HG02610 (cell line): ENCODE data around the gene ZRSR2.
"Not testable (repeated sequence)": the region's sequence is repeated elsewhere in the genome, so short reads cannot be mapped to it uniquely, and the experiment has no call there.

Source experiments
- ATAC-seq: cut with Tn5 transposase; IDR thresholded peaks from one replicate; pipeline ENCODE4 v1.9.1; 2021; ENCODE audit warnings: mild to moderate bottlenecking, moderate library complexity; ENCODE audit not compliant: unreplicated experiment

Gene ZRSR2

DNA sequence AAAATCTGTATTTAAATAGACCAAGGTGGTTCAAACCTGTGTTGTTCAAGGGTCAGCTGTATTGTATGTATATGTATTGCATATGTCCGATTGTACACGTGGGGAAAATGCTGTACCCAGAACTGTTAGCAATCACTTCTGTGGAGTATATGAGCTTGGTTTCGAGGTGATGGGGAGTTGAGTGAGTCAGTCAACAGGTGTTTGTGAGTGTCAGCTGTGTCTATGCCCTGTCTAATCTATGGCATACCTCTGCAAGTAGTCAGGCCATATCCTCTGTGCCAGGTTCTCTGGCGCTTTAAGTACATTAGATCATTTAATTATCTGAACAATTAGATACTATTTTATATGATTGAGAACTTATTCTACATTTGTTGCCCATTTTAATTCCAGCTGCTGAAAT is 7.4 kb downstream of the ZRSR2 start:
- ATAC-seq, result no peak

DNA sequence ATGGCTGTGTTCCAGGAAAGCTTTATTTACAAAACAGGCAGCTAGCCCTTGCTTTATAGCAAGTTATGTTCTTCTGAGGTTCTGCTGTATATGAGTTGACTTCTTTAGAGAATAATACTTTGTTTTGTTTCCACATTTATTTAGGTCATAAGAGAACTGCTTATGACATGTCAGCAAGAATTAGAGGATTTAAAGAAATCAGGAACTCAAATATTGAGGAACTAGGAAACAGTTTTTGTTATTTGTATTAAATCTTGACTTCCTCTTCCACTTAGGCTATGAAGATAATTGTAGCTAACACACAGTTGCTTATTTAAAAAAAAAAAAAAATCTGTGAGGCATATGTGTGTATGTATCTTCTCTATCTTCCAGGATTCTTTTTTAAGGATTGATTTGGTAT is 14.3 kb downstream of the ZRSR2 start:
- ATAC-seq, result no peak

DNA sequence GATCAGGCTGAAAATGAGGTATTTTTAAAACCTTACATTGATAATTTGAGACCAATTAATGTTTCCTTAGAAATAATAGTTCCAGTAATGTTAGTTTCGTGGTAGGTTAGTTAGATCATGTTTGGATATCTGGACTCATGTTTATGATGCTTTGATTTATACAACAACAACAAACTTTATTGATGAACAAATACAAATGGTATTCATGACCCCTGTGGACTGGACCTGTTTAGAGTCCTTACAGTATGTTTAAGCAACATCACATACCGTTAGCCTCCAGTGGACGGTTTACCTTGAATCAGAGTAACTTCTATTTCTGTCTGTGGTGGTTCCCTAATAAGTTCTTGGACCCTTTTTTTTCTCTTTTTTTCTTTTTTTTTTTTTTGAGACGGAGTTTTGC is 18.0 kb downstream of the ZRSR2 start:
- no peak for ATAC-seq

DNA sequence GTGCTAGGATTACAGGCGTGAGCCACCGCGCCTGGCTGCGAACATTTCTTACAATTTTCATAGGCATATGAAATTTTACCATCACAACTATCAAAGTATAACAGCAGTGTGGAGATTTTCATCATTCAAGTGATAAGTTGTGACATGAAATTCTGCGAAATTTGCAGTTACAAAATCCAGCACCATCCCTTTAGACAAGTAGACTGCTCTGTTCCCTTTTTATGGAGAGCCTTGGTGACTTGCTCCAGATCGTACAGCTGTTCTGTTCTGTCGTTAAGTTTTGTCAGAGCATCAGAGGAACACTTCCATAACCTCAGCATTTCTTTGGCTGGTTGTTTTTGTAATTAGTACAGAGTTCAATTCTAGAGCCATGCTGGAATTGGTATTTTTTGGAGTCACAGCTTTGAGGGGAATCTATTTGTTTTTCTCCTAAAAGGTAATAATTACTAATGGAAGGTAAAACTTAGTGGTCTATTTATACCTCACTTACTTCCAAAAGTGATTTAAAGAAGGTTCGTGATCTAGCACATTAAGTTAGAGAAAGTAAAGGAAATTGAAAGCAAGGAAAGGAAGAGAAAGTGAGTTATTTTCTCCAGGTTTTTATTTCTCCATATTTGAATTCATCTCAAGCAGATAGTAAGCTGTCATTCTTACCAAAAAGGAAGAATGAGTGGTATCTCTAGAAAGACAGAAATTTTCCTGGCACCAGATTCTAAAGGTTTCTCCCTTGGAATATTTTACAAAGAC is 22.1 kb downstream of the ZRSR2 start:
- ATAC-seq, result no peak

DNA sequence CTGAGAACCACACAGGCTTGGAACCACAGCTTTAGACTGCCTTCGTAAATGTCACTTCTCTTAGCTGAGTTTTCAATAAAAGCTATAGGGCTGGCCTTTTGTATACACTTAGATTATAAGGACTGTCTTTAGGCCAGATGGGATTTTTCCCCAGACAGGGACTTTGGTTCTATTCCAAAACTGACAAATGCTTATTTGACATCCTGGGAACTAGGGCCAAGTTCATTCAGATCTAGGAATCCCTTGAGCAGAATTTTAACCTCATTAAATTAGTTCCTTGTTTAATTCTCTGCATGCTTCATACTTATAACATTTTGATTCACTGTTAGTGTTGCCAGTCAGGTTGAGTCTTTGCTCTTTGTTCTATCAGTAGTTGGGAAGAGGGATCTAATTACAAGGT is 23.1 kb downstream of the ZRSR2 start:
- ATAC-seq, result no peak

DNA sequence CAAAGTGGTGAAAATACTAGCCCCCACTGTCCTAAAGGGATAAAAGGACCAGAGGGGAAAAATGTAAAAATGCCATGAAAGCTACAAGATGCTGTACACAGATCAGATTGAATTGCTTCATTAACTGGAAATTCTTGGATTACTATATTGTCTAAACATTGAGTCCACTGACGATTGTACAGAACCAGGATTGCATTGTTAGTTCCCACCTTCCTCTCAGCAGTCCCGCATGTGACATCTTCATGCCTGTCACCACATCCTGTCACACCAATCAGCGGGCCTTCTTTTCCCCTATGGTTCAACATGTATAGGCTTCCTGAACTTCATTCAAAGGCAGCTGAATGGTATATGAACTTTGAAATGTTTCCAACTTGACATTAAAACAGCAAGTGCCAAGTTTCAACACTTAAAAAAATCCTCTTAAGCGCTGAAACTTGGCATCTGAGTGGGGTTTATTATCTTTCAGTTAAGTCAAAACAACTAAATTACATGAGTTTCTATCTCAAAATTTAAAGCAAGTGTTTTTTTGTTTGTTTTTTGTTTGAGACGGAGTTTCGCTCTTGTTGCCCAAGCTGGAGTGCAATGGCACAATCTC is 24.6 kb downstream of the ZRSR2 start:
- no peak for ATAC-seq

DNA sequence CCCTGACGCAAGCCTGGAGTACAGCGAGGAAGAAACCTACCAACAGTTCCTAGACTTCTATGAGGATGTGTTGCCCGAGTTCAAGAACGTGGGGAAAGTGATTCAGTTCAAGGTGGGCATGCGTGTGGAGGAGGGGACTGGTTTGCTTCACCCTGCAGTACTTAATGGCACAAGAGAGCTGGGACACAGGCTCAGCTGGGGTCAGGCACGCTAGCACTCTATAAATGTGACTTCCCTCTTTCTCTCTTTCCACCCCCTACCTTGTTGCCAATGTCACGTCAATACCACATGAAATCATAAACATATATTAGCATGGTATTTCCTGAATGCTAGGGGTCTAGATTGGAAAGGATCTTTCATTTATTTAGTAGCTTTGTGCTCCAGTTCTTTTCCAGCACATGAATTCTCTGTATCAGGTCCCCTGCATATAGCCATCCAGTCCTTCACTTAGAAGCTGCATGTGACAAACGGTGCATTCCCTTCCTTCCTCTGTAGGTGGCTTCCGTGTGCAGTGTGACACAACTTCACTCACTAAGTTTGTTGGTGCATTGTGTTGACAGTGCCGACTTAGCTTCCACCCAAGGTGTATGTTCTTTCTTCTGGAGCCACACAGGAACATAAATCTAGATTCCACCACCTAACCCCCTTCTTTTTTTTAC is 25.6 kb downstream of the ZRSR2 start:
- peak; percentile 86 for ATAC-seq

DNA sequence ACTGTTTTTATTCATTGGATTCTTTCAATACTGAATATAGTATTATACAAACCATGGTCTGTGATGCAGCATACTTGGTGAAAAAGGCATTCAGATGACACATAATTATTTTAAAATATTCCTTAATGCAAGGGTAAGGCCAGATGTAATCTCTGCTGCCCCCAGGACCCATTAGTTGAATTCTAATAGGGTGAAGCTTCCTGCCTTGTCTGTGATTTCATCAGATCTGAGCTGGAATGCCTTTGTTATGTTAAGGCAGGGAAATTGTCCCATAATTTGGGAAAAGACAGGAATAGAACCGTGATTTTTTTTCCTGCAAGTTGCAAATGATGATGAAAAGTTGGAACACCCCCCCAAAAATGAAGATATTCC is 26.1 kb downstream of the ZRSR2 start:
- ATAC-seq, result peak; percentile 5

DNA sequence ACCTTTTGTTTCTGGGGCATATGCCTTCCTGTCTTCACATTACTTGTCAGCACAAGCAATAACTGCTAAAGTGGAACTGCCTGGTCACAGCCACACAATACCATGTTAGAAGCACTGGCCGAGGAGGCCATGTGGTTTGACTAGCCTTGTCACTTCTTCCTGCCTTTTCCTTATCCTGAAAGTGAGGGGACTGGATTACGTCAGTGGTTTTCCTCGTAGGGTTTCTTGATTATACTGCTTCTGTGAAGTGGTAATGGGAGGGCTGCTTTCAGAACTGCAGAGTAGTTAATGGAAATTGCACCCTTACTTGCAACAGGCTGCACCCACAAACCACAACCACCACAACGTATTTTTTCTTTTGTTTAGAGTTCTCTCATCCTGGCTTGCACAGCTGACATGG is 26.6 kb downstream of the ZRSR2 start:
- no peak for ATAC-seq

DNA sequence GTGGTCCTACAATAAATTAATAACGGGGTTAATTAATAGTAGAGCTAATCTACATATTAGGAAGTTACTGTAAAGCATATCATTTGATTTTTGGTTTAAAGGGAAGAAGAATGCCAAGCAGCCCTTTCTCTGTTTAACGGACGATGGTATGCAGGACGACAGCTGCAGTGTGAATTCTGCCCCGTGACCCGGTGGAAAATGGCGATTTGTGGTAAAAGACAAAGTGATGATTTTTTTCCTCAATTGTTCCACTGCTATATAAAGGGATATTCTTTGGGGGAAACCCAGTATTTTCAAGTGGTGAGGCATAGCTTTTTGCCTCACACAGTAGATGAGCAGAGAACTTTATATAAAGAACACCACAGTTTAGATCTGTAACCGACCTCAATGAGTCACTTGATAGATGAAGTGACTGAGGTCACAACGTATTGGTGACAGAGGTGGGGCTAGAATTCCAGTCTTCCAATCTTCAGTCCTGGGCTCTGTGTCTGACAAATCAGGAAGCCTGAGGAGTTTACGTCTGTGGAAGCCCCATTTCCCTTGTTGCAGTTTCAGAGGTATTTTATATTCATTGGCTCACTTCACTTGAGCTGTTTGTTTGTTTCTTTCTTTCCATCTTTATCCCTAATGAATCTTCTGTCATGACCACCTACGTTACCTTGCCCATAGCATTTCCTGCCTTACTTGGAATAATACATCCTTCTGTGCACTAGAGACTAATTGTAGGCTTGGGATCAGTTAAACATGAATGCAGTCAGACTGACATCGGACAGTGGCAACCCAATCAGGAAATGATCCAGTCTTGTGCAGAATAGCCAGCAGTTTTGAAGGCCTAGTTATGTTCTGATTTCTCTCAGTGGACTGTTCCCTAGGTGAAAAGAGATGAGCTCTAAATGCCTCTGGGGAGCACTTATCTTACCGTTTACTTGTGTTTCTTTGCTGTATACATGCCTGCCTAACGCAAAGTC is 30.1 kb downstream of the ZRSR2 start:
- no peak for ATAC-seq

DNA sequence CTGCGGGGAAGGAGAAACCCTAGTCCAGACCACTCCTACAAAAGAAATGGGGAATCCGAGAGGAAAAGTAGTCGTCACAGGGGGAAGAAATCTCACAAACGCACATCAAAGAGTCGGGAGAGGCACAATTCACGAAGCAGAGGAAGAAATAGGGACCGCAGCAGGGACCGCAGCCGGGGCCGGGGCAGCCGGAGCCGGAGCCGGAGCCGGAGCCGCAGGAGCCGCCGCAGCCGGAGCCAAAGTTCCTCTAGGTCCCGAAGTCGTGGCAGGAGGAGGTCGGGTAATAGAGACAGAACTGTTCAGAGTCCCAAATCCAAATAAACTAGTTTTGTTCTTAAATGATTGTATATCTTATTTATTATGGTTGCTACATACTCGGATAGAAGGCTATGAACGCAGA is 32.6 kb downstream of the ZRSR2 start:
- ATAC-seq, result no peak

DNA sequence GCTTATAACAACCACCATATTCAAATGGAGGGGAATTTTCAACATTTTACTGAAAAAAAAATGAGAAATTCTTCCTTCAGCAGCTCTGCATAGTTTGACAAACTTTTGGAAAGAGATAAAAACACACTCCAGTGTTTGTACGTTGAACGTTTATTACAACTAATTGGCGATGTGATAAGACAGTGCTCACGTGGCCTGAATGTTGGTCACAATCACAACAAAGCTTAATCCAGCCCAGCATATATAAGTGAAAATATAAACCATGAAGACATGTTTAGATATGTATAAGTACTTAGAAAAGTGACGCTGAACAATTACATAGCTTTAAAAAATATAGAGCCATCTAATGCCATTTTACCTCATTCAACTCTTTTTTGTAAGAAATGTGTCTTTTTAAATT is 35.7 kb downstream of the ZRSR2 start:
- ATAC-seq, result no peak

DNA sequence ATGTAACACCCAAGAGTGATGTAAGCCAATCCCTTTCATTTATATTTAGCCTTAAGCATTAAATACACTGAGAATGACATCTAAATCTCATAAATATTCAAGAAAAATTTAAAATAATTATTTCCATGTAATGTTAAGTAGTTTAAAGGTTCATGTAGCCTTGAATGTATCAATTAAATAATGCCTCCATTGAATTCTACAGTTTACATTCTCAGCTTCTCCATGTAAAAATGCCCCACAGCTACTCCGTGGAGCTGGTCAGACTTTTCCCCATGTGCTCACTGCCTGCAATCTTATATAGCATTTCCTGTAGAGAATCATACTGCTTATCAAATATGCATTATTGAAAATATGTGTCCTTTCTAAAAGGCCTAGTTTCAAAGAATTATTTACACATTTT is 38.9 kb downstream of the ZRSR2 start:
- no peak for ATAC-seq

DNA sequence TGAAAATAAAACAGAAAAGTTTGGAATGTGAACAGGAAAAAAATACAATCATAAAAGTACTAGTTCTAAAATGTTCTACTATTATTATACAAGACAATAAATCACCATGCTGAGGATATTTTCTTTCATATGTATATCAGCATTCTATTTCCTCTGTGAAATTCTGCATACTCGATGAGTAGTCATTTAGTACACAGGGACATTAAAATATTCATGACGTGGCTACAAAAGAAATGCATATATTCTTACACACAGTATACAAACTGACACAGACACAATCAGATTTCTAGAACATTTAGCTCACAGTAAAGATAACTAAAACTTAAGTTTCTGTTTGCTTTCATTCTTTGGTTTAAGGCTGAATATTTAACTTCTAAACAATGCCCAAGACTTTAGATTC is 41.1 kb downstream of the ZRSR2 start:
- not testable (repeated sequence) for ATAC-seq

DNA sequence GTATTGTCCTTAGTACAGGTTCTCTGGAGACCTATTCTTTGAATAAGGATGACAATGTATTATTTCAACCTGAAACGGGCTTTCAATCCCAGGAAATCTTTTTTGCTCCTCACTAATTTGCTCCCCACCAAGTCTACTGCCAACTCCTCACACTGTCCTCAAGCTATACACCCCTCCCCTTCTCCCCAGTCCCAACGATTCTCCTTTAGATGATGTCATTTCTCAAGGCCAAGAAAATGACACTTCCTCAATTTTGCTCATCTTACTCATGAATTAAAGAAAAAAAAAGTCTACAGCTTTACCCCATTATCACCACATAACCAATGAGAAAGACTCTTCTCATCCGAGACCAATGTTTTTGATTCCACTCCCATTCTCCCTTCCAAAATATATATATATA is 43.8 kb downstream of the ZRSR2 start:
- no peak for ATAC-seq

DNA sequence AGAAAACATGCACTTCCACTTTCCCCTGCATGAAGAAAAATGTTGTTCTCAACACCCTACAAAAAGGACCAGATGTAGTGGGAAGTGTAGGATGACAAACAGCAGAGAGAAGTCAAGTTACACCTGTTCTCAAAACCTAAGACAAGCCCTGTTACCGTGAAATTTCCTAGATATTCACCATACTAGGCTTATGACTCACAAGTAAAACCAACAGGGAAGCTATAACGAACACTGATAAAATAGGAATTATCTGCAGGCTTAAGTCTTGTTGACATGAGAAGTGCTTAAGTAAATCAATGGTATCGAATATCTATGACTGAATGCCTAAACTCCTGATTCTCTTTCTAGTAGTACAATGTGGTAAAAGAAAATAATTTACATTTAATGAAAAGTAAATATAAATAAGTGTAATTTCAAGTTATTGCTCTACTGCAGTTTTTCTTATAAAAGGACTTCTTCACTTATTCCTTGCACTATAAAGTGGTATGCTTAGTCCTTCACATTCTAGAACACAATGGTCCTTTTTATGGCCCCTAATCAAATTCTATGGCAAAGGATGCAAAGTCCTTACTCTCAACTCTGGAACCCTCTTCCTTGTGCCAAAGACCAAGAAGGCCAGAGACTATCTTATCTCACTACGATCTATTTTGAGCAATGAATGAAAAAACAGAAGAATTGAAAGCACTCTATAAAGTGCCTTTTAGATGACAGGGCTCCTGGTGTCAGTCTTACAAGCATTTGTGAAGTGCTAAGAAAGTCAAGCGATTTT is 44.7 kb downstream of the ZRSR2 start:
- ATAC-seq, result no peak

DNA sequence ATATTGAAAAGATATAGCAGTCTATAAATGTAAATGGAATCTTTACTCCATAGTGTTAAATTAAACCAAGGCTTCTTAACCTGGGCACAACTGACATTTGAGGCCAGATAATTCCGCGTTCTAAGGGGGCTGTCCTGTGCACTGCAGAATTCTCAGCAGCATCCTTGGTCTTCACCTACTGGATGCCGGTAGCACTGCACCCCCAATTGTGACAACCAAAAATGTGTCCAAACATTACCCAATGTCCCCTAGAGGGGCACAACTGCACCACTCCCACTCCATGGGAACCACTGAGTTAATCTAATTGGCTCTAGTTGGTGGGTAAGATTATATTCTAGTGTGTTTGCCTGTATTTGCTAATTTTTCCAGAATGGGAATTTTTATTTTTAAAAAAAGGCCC is 47.7 kb downstream of the ZRSR2 start:
- ATAC-seq, result no peak

DNA sequence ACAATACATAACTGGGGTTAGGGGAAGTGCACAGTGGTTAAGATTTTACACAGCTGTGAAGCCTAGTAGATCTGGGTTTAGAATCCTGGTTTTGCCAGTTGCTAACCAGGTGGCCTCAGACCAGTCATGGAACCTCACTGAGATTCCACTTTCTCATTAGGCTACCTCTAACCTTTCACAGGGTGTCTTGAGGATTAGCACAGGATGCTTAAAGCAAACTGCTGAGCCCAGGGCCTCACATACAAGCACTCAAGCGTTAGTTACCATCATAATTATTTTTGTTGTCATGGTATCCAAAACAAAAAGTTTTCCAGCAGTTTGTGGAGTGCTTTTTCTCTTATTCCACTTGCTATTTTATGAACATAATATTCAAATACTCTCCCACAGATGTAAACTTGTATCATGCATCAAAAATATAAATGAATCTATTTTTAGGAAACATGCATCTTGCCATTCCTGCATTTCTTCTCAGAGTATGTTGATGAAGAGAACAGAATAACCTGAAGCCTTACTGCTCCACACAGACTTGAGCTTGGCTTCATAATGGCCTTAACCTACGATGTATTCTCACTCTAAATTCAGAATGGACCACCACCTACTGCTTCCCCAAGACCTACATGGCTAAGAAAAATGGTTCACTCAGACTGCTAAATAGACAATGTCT is 51.7 kb downstream of the ZRSR2 start:
- ATAC-seq, result no peak

DNA sequence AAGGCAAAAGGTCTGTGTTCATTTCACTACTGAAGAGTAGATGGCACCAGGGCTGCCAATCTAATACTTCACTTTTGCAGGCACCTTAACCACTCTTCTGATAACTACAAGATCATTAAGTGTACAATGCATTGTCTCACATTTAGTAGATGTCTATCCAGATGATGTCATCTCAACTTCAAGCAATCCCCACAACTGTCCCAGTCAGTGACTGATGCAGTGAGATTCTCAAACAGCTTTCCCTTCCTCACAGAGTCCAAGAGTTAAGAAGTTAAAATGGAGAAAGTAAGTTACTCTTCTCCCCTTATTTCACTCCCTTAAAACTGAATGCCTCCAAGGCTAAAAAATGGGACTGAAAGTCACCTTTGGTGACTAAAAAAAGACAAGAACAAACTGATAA is 53.7 kb downstream of the ZRSR2 start:
- ATAC-seq, result no peak

DNA sequence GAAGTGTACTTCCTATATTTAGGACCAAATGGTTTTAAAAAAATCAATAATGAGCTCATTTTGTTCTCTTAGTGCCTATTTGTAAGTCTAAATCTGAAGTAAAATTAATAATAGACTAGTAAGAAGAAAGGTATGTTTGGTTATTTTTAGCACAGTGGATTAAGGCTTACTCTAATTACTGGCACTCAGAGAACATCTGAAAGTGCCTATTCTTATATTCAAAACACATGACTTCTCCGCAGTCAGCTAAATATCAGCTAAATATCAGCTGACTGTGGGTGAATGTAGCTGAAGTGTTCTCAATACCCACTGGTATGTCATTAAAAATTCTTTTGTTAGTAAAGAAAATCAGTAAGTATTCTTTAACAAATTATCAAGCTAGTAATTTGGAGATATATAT is 58.3 kb downstream of the ZRSR2 start:
- ATAC-seq, result no peak
